ENCODE data around the gene GLT6D1.
"Not testable (repeated sequence)": the region's sequence is repeated elsewhere in the genome, so short reads cannot be mapped to it uniquely, and the experiment has no call there.

GLT6D1 gene

DNA sequence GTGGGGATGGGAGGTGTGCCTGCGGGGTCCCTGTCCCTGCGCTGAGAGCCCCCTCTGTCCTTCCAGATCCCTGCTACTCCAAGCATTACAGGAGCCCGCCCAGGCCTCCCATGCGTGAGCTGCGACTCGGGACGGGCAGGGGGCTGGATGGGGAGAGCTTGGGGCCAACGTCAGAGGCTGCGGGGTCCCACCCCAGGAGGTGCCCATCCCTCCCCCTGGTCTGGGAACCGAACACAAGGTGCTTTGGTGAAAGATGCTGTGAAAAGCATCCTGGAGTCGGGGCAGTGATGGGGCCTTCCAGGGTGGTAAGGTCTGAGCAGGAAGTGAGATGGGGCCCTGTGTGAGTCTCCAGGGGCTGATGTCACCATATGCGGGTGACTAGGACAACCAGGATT is 26.5 kb upstream of the GLT6D1 start:
- in situ Hi-C loops (cut with MboI; ENCODE audit: low sequenced_read_pairs), result no loop called here

DNA sequence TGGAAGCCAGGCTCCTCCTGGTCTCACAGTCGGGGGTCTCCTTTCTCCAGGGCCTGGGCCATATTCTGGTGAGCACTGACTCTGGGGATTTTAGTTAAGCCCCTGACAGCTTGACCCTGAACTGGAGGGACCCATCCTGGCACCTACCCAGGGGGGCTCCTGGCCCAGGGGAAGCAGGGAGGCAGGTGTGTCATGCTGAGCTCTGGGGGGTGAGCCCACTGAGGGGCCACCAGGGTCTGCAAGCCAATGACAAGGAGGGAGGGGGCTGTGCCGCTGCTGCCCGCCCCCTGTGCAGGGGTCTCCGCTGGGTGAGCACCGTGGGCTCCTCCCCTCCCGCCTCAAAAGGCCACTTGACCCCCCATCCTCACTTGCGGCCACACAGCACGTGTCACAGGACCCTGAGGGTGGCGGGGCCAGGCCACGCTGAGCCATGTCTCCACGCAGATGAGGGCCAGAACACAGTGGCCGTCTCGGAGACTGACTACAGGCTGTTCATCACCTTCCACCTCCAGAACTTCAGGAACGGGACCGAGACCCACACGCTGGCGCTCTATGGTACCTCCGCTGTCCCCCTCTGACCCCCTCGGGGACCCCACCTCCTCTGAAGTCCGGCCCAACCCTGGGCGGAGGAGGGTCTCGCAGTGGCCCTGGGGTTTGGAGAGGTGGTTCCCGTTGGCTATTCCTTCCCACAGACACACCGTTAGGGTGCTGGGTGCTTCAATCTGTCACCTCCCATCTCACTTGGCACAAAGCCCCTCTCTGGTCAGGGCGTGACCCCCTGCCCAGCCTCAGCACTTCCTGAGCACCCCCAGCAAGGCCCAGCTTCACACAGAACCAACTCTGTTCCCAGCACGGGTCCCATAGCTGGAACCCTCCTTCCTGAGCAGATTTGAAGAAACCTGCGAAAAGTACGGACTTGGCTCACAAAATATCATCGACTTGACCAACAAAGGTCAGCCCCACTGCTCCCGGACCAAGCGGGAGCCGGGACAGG is 25.8 kb upstream of the GLT6D1 start:
- in situ Hi-C loops (cut with MboI; ENCODE audit: low sequenced_read_pairs), result no loop called here

GRCh38 chr9:135664266-135664665 is 24.9 kb upstream of the GLT6D1 start:
- in situ Hi-C loops (cut with MboI; ENCODE audit: low sequenced_read_pairs), result no loop called here

- in situ Hi-C loops (cut with MboI; ENCODE audit: low sequenced_read_pairs), result no loop called here
These were observed 24.5 kb upstream of the GLT6D1 start for GRCh38 chr9:135663857-135664256.

- in situ Hi-C loops (cut with MboI; ENCODE audit: low sequenced_read_pairs), result no loop called here
These were observed 24.1 kb upstream of the GLT6D1 start for GRCh38 chr9:135663451-135663770.

- in situ Hi-C loops (cut with MboI; ENCODE audit: low sequenced_read_pairs), result no loop called here
These were observed 23.6 kb upstream of the GLT6D1 start, which contains the start of gene LCN9 for GRCh38 chr9:135662758-135663450. Gene LCN9, plus strand, starts transcription at chr9:135663309. Its CDS starts 13 bp downstream, at chr9:135663322.

DNA sequence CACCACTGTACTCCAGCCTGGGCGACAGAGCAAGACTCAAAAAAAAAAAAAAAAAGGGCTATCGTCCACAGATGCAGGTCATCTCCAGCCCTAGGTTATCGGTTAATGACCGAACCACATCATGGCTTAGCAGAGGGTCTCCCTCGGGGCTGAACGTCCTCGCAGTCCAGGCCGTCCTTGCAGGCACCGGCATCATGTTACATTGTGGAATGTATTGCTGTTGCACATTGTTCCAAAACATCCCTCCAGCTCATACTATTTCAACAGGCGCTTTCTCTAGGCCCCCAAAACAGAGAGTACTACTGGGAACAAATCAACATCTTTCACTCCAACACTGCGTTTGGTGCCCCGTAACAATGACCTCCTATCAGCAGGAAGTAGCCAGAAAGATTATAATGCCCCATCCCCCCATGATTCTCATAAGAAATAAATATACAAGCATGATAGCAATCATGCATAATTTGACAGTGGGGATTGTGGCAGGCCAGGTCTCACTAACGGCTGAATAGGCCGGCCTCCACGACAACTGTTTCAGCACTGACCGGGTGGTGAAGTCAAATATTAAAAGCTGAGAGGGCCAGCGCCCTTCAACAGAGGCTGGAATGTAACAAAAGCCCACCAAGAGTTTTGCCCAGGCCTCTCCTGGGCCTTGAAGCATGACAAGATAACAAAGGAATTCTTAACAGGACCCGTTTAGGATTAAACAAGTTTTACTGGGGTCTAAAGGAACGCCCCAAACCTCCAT is 22.6 kb upstream of the GLT6D1 start:
- in situ Hi-C loops (cut with MboI; ENCODE audit: low sequenced_read_pairs), result no loop called here

- in situ Hi-C loops (cut with MboI; ENCODE audit: low sequenced_read_pairs), result no loop called here
These were observed 21.1 kb upstream of the GLT6D1 start for GRCh38 chr9:135660407-135660806.

- in situ Hi-C loops (cut with MboI; ENCODE audit: low sequenced_read_pairs), result no loop called here
These were observed 19.9 kb upstream of the GLT6D1 start for GRCh38 chr9:135659252-135659651.

GRCh38 chr9:135657416-135657815 is 18.1 kb upstream of the GLT6D1 start:
- in situ Hi-C loops (cut with MboI; ENCODE audit: low sequenced_read_pairs), result no loop called here

GRCh38 chr9:135655317-135655716 is 16.0 kb upstream of the GLT6D1 start:
- in situ Hi-C loops (cut with MboI; ENCODE audit: low sequenced_read_pairs), result no loop called here

DNA sequence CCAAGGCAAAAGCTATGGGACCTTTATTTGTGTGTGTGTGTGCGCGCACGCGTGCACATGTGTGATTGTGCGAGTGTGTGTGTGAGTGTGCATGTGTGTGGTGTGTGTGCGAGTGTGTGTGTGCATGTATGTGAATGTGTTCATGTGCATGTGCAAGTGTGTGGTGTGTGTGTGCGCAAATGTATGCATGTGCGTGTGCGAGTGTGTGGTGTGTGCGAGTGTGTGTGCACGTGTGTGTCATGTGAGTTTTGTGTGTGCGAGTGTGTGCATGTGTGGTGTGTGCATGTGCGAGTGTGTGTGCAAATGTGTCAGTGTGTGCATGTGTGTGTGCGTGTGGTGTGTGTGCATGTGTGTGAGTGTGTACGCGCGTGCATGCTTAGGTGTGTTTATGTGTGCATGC is 11.1 kb upstream of the GLT6D1 start:
- in situ Hi-C loops (cut with MboI; ENCODE audit: low sequenced_read_pairs), result no loop called here

- in situ Hi-C loops (cut with MboI; ENCODE audit: low sequenced_read_pairs), result no loop called here
These were observed 10.2 kb upstream of the GLT6D1 start for GRCh38 chr9:135649508-135649907.

- in situ Hi-C loops (cut with MboI; ENCODE audit: low sequenced_read_pairs), result no loop called here
These were observed 9.4 kb upstream of the GLT6D1 start for GRCh38 chr9:135648494-135649410.

DNA sequence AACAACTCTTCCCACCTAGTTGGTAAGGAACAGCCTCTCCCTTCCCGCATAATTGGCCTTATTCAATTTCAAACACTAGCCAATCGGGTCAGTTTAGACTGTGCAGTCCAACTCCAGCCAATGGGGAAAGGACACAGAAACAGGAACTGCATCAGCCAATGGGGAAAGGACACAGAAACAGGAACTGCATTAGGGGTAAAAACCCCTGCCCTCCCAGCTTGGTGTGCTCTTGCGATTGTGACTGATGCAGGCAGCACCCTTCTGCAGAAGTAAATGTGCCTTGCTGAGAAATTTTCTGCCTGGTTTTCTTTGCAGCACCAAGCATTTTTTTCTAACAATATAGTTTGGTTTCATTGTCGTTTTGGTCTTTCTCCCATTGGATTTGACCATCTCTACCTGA is 8.5 kb upstream of the GLT6D1 start:
- in situ Hi-C loops (cut with MboI; ENCODE audit: low sequenced_read_pairs), result no loop called here

GRCh38 chr9:135644631-135645218 is 5.4 kb upstream of the GLT6D1 start:
- in situ Hi-C loops (cut with MboI; ENCODE audit: low sequenced_read_pairs), result no loop called here

DNA sequence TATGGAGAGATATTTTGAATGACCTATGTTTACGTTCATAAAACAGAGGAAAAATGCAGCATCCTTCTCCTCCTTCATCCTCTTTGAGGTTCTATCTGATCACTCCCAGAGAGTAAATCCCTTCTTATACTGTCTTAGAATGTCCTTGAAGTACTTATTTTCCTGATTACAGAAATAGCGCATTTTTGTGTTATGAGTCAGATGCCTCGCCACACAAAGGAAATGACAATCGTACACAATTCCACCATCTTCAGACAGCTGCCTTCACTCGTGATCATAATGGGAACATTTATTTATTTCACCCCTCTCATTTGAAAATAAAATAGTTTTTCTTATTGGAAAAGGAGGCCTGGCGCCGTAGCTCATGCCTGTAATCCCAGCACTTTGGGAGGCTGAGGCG is 2.4 kb upstream of the GLT6D1 start:
- in situ Hi-C loops (cut with MboI; ENCODE audit: low sequenced_read_pairs), result no loop called here

- in situ Hi-C loops (cut with MboI; ENCODE audit: low sequenced_read_pairs), result no loop called here
These were observed 1.7 kb upstream of the GLT6D1 start for GRCh38 chr9:135641047-135641446.

DNA sequence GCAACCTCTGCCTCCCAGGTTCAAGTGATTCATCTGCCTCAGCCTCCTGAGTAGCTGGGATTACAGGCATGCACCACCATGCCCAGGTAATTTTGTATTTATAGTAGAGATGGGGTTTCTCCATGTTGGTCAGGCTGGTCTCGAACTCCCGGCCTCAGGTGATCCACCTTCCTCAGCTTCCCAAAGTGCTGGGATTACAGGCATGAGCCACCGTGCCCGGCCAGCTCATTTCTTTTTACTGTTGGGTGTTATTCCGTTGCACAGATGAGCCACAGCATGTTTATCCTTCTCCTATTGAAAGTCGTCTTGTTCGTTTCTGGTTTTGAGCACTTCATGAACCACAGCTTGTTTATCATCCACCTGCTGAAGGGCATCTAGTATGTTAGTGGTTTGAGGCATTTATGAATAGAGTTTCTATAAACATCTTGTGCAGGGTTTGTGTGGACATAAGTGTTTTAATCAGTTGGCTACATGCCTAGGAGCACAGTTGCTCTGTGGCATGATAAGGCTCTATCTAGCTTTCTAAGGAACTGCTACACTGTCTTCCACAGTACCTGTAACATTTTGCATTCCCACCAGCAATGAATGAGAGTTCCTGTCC is 2.3 kb downstream of the GLT6D1 start:
- in situ Hi-C loops (cut with MboI; ENCODE audit: low sequenced_read_pairs), result not testable (repeated sequence)

DNA sequence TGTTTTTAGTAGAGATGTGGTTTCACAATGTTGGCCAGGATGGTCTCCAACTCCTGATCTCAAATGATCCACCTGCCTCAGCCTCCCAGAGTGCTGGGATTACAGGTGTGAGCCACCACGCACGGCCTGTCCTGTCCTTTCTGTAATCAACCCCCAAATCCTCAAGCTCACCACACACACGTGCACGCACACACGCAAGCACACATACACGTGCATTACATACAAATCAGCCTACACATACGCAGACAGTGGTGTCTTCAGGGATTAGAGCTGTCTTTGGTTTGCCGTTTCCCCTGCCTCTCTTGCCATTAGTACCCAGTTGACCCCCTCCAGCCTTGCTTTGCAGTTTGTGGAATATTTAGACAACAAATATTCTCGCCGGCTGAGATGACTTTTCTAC is 6.5 kb downstream of the GLT6D1 start:
- in situ Hi-C loops (cut with MboI; ENCODE audit: low sequenced_read_pairs), result no loop called here

All from HL-60/S4 treated with retinoic acid at 250 ng/mL for 4 days and 3 days (cell line).